GM12891 (cell line): ENCODE measurements around the gene NELFCD.

Experiments used
- POLR2A ChIP-seq: IDR thresholded peaks from 2 replicates; pipeline ENCODE4 v1.6.1; 2011; ENCODE audit warnings: low read depth, low read length, control low read depth
- POLR2AphosphoS5 ChIP-seq: IDR thresholded peaks from 2 replicates; pipeline ENCODE4 v1.6.1; 2011; ENCODE audit warnings: low read depth, low read length, control low read depth

- TF ChIP-seq POLR2A (no peak), POLR2AphosphoS5 (no peak)
Observed at GRCh38 chr20:59014680-59015389, 33.8 kb downstream of the NELFCD start.
